GM12872 (cell line): Measurements from ENCODE around the gene SH3BP4.

Experiments used
- TF ChIP-seq, protein P1 (sequence below): IDR thresholded peaks from 3 replicates; pipeline ENCODE4 v1.5.1; 2011; ENCODE audit warnings: low read depth, mild to moderate bottlenecking, low read length, moderate library complexity; ENCODE audit not compliant: insufficient read depth

SH3BP4 gene

DNA sequence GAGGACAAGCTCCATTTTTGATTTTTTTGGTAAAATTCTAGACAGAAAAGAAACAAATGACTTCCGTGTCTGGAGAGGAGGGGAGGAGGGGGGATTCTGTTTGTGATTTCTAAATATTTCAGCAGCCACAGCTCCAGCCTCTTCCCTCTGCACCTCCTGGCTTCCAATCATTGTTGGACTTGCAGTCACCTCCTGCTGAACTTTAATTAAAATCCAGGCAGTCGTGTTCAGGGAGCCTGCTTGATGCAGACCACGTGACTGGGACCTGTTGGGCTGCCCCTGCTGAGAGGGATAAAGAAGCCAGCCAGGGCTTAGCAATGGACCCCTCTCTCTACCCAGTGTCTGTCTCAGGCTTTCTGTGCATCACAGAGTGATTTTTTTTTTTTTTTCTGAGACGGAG is 115.1 kb downstream of the SH3BP4 start:
- TF ChIP-seq, protein P1, sequence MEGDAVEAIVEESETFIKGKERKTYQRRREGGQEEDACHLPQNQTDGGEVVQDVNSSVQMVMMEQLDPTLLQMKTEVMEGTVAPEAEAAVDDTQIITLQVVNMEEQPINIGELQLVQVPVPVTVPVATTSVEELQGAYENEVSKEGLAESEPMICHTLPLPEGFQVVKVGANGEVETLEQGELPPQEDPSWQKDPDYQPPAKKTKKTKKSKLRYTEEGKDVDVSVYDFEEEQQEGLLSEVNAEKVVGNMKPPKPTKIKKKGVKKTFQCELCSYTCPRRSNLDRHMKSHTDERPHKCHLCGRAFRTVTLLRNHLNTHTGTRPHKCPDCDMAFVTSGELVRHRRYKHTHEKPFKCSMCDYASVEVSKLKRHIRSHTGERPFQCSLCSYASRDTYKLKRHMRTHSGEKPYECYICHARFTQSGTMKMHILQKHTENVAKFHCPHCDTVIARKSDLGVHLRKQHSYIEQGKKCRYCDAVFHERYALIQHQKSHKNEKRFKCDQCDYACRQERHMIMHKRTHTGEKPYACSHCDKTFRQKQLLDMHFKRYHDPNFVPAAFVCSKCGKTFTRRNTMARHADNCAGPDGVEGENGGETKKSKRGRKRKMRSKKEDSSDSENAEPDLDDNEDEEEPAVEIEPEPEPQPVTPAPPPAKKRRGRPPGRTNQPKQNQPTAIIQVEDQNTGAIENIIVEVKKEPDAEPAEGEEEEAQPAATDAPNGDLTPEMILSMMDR = no peak

DNA sequence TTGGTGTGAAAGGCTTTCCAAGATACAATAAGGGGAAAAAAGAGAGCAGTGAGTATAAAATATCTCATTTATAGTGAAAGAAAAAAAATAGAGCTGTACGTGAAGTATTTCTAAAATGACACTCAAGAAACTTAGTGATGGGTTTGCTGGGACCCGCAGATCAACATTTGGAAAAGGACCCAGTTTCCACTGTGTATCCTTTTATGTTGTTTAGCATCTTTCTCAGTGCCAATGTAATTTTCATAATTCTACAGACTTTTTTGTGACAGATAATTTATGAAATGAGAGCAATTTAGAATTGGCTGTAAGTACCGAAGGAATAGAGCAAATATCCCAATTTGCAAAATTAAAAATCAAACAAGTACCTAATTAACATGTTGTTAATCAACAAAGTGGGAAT is 116.9 kb downstream of the SH3BP4 start:
- TF ChIP-seq, protein P1 = no peak

DNA sequence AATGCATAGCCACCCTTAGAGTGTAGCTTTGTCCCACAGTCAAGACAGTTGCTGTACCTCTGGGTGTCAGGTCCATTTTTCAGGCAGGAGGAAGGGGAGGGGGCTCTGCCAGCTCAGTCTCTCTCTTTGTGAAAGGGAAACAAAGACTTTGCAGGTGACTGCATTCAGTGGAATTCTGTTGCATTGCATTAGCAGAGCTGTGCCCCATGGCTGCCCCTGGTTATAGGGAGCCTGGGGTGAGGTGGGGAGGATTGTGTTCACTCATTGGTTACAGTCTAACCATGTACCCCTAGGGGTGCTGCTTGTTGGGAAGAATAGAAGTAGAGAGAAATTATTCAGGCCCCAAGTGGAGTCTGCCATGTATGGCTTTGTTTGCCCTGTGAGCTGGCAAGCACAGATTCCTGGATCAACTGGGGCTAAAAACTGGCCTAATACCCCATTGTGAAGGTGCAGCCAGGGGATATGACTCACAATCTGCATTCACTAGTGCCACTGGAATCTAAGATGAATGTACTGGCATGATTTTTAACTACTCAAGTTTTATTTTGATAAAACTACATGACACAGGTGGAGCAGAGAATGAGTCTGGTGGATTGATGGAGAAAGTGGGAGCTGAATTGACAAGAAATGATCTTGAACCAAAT is 118.4 kb downstream of the SH3BP4 start:
- TF ChIP-seq, protein P1 = no peak

DNA sequence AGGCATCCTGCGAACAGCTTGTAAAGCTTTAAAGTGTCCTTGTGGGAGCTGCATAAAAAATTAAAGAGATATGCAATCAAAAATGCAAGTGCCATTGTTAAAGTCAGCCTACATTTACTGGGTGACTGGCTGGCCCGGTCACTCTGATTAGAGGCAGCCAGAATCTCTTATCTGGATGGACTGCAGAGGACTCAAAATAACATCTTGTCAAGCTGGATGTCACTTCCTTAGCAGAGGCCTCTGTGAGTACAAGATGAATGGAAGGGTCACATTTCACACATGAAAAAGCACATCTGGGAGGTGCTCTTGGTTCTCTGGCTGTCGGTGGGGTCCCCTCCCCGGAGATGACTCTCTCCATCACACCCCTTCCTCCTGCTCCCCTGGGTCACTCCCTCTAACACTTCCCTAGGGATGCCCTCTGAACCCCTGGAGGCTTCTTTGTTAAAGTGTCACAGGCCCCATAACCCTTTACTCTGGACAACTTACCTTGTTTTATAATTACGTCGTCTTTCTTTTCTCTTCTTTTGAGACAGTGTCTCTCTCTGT is 122.1 kb downstream of the SH3BP4 start:
- TF ChIP-seq, protein P1 = no peak

DNA sequence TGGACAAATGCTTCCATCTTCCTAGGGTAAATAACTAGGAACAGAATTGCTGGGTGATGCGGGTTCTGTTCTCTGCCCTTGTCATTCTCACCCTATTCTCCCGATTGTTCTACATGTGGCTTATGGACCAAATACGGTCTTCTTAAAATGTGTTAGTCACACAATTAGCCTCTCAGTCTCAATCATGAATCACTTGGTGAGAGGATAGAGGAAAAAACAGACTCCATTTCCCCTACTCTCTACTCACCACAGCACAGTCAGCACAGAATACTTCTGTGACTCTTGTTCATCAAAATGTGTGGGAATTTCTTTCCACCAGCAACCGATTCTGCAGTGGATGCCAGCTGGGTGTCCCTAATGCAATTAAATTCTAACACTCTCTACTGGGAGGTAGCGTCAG is 125.2 kb downstream of the SH3BP4 start:
- TF ChIP-seq, protein P1 = no peak

DNA sequence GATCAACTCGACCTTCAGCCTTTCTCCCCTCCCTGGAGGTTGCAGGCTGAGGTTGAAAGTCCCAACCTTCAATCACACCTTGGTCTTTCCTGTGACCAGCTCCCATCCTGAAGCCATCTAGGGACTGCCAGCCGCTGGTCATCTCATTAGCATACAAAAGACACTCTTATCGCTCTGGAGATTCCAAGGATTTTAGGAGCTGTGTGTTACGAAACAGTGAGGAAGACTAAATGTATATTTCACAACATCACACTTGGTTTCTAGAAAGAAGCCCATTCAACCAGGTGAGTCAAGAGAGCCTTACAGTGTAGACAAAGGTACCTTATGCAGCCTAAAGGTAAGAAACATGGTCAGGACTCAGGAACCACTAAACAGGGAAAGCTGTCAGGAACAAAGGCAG is 126.4 kb downstream of the SH3BP4 start:
- TF ChIP-seq, protein P1 = no peak

DNA sequence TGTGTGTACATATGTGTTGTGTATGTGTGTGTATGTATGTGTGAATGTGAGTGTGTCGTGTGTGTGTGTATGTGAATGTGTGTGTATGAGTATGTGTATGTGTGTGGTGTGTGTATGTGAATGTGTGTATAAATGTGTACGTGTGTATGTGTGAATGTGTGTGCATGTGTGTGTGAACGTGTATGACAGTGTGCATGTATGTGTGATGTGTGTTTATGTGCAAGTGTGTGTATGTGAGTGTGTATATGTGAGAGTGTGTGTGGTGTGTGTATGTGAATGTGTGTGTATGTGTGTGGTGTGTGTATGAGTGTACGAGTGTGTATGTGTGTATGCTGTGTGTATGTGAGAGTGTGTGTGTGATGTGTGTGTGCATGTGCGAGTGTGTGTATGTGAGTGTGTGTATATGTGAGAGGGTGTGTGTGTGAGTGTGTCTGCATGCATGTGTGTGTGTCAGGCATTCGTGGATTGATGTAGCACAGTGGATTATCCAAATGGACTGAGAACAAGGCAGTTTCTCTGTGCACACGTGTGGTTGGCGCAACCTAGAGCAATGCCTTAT is 127.2 kb downstream of the SH3BP4 start:
- TF ChIP-seq, protein P1 = no peak
